GM06990 (cell line): ENCODE data around the gene BBS9.
"Not testable (repeated sequence)": the region's sequence is repeated elsewhere in the genome, so short reads cannot be mapped to it uniquely, and the experiment has no call there.

ENCODE experiments used
- DNase-seq: peaks from one replicate; pipeline ENCODE4 v3.0.0-alpha.2; 2011; ENCODE audit not compliant: insufficient read length; ENCODE audit errors: extremely low read depth
- H3K27me3 ChIP-seq: replicated peaks from 2 replicates; pipeline ENCODE4 v1.6.0; 2011; ENCODE audit warnings: low read length; ENCODE audit not compliant: control insufficient read depth, insufficient read depth
- H3K36me3 ChIP-seq: 2 replicates; pipeline ENCODE4 v1.5.1; 2011; ENCODE audit warnings: low read length; ENCODE audit not compliant: control insufficient read depth, insufficient read depth
- H3K4me3 ChIP-seq: replicated peaks from 2 replicates; pipeline ENCODE4 v1.5.1; 2011; ENCODE audit warnings: low read depth, mild to moderate bottlenecking, control low read depth, low read length
- CTCF ChIP-seq: IDR thresholded peaks from 2 replicates; pipeline ENCODE4 v1.5.1; 2011; ENCODE audit warnings: low read length, control low read depth, mild to moderate bottlenecking, inconsistent platforms; ENCODE audit not compliant: insufficient read depth, poor library complexity, severe bottlenecking

BBS9 gene

GRCh38 chr7:33091111-33091531 is 38.2 kb upstream of the BBS9 start:
- TF ChIP-seq CTCF = no peak
- no peak overlapping the region for H3K4me3 ChIP-seq
- DNase-seq = no peak
- no peaks in the 10 kb centered on the region for H3K27me3 ChIP-seq
- peaks cover 4% of the 10 kb centered on the region; the same call in 1 of the 2 replicates for H3K36me3 ChIP-seq

- TF ChIP-seq CTCF = no peak
- DNase-seq = no peak
- no peaks in the 10 kb centered on the region for H3K27me3 ChIP-seq
- peaks cover 5% of the 10 kb centered on the region; the same call in 1 of the 2 replicates for H3K36me3 ChIP-seq
- no peak overlapping the region for H3K4me3 ChIP-seq
Observed at GRCh38 chr7:33091641-33092191, 37.6 kb upstream of the BBS9 start.

- H3K36me3 ChIP-seq = peaks cover 5% of the 10 kb centered on the region
- no peak for DNase-seq
- TF ChIP-seq CTCF = no peak
- no peak overlapping the region for H3K4me3 ChIP-seq
- no peaks in the 10 kb centered on the region for H3K27me3 ChIP-seq
Observed at GRCh38 chr7:33093266-33093665, 36.1 kb upstream of the BBS9 start.

- peaks cover 12% of the 10 kb centered on the region for H3K36me3 ChIP-seq
- H3K27me3 ChIP-seq, H3K4me3 ChIP-seq, DNase-seq: not testable (repeated sequence)
Observed at GRCh38 chr7:33094745-33095275, 34.6 kb upstream of the BBS9 start.

GRCh38 chr7:33099154-33099940 is 30.0 kb upstream of the BBS9 start:
- no peak for TF ChIP-seq CTCF
- Histone ChIP-seq H3K36me3 (peaks cover 13% of the 10 kb centered on the region), H3K27me3 (no peaks in the 10 kb centered on the region), H3K4me3 (no peak overlapping the region)
- DNase-seq = no peak

GRCh38 chr7:33100770-33101169 is 28.6 kb upstream of the BBS9 start:
- H3K4me3 ChIP-seq = no peak overlapping the region
- TF ChIP-seq CTCF = no peak
- H3K36me3 ChIP-seq = peaks cover 13% of the 10 kb centered on the region
- no peak for DNase-seq
- H3K27me3 ChIP-seq = no peaks in the 10 kb centered on the region
